ENCODE measurements around the gene HSBP1L1. TPM values are rescaled to one million over a fixed set of nuclear protein-coding genes. Genes with fewer than 3 reads are reported as not detected.

Gene HSBP1L1
- total RNA-seq, 2 experiments from 2014 or later, result 14.2 to 14.8 TPM

GRCh38 chr18:79973517-79973916 lies 9.1 kb downstream of the HSBP1L1 start:
- DNase-seq, result no peak
- CTCF ChIA-PET, result no interaction called here
- Mint-ChIP-seq H3K9me3 (no peaks in the 10 kb centered on the region), H3K4me1 (ENCODE audit: low read depth) (peaks cover 10% of the 10 kb centered on the region), H3K27ac (no peak overlapping the region), H3K4me3 (no peak overlapping the region), H3K36me3 (ENCODE audit: low read depth) (peaks cover 41% of the 10 kb centered on the region), H3K27me3 (ENCODE audit: low read depth) (no peaks in the 10 kb centered on the region)
- intact Hi-C loops (cut with micrococcal nuclease), result no loop called here

- no peak for DNase-seq
- intact Hi-C loops (cut with micrococcal nuclease), result no loop called here
- Mint-ChIP-seq H3K36me3 (ENCODE audit: low read depth) (peaks cover 42% of the 10 kb centered on the region), H3K27ac (no peak overlapping the region), H3K4me3 (no peak overlapping the region), H3K4me1 (ENCODE audit: low read depth) (peaks cover 10% of the 10 kb centered on the region), H3K27me3 (ENCODE audit: low read depth) (no peaks in the 10 kb centered on the region), H3K9me3 (no peaks in the 10 kb centered on the region)
- CTCF ChIA-PET, result interaction anchor here (2.3 kb wide), 1 partner anchor 11 kb away, joined by 10 read pairs; no protein-coding TSS in a partner anchor
Measured at GRCh38 chr18:79974025-79974654, 9.7 kb downstream of the HSBP1L1 start.

- CTCF ChIA-PET, result interaction anchor here (2.3 kb wide), 1 partner anchor 10 kb away, joined by 10 read pairs; no protein-coding TSS in a partner anchor
- no peak overlapping the region for H3K4me3 Mint-ChIP-seq
- peaks cover 44% of the 10 kb centered on the region for H3K36me3 Mint-ChIP-seq (ENCODE audit: low read depth)
- no peaks in the 10 kb centered on the region for H3K9me3 Mint-ChIP-seq
- intact Hi-C loops (cut with micrococcal nuclease), result no loop called here
- H3K4me1 Mint-ChIP-seq (ENCODE audit: low read depth), result peaks cover 15% of the 10 kb centered on the region
- no peaks in the 10 kb centered on the region for H3K27me3 Mint-ChIP-seq (ENCODE audit: low read depth)
- no peak for DNase-seq
- H3K27ac Mint-ChIP-seq, result no peak overlapping the region
Measured at GRCh38 chr18:79975043-79975442, 10.6 kb downstream of the HSBP1L1 start.

GRCh38 chr18:79975985-79976680 lies 11.7 kb downstream of the HSBP1L1 start:
- Mint-ChIP-seq H3K4me3 (no peak overlapping the region), H3K27ac (no peak overlapping the region), H3K27me3 (ENCODE audit: low read depth) (no peaks in the 10 kb centered on the region), H3K4me1 (ENCODE audit: low read depth) (peaks cover 24% of the 10 kb centered on the region), H3K9me3 (no peaks in the 10 kb centered on the region), H3K36me3 (ENCODE audit: low read depth) (peaks cover 43% of the 10 kb centered on the region)
- DNase-seq, result no peak
- intact Hi-C loops (cut with micrococcal nuclease), result no loop called here
- CTCF ChIA-PET, result interaction anchor here (2.3 kb wide), 1 partner anchor 9 kb away, joined by 10 read pairs; no protein-coding TSS in a partner anchor

- H3K36me3 Mint-ChIP-seq (ENCODE audit: low read depth), result peaks cover 29% of the 10 kb centered on the region
- H3K27me3 Mint-ChIP-seq (ENCODE audit: low read depth), result no peaks in the 10 kb centered on the region
- H3K9me3 Mint-ChIP-seq, result no peaks in the 10 kb centered on the region
- DNase-seq, result no peak
- intact Hi-C loops (cut with micrococcal nuclease), result no loop called here
- H3K4me1 Mint-ChIP-seq (ENCODE audit: low read depth), result peaks cover 56% of the 10 kb centered on the region
- H3K4me3 Mint-ChIP-seq, result no peak overlapping the region
- H3K27ac Mint-ChIP-seq, result peak overlapping the region; percentile 18
- CTCF ChIA-PET, result no interaction called here
Measured at GRCh38 chr18:79979843-79980242, 15.4 kb downstream of the HSBP1L1 start.

GRCh38 chr18:79980585-79980984 lies 16.1 kb downstream of the HSBP1L1 start:
- CTCF ChIA-PET, result no interaction called here
- intact Hi-C loops (cut with micrococcal nuclease), result no loop called here
- no peaks in the 10 kb centered on the region for H3K9me3 Mint-ChIP-seq
- peaks cover 63% of the 10 kb centered on the region for H3K4me1 Mint-ChIP-seq (ENCODE audit: low read depth)
- no peak overlapping the region for H3K27ac Mint-ChIP-seq
- no peaks in the 10 kb centered on the region for H3K27me3 Mint-ChIP-seq (ENCODE audit: low read depth)
- DNase-seq, result no peak
- H3K4me3 Mint-ChIP-seq, result no peak overlapping the region
- peaks cover 31% of the 10 kb centered on the region for H3K36me3 Mint-ChIP-seq (ENCODE audit: low read depth)

GRCh38 chr18:79982736-79983135 lies 18.3 kb downstream of the HSBP1L1 start:
- Mint-ChIP-seq H3K4me3 (peak overlapping the region; percentile 29), H3K9me3 (no peaks in the 10 kb centered on the region), H3K27me3 (ENCODE audit: low read depth) (no peaks in the 10 kb centered on the region), H3K4me1 (ENCODE audit: low read depth) (peaks cover 74% of the 10 kb centered on the region), H3K27ac (peak overlapping the region; percentile 71), H3K36me3 (ENCODE audit: low read depth) (peaks cover 35% of the 10 kb centered on the region)
- DNase-seq, result peak; percentile 62
- intact Hi-C loops (cut with micrococcal nuclease), result loop anchor here (2.0 kb wide), 1 partner anchor 172 kb away; no protein-coding TSS in a partner anchor
- CTCF ChIA-PET, result no interaction called here

- Mint-ChIP-seq H3K36me3 (ENCODE audit: low read depth) (peaks cover 31% of the 10 kb centered on the region), H3K4me3 (no peak overlapping the region), H3K27me3 (ENCODE audit: low read depth) (no peaks in the 10 kb centered on the region), H3K4me1 (ENCODE audit: low read depth) (peaks cover 69% of the 10 kb centered on the region), H3K9me3 (no peaks in the 10 kb centered on the region), H3K27ac (peak overlapping the region; percentile 71)
- intact Hi-C loops (cut with micrococcal nuclease), result loop anchor here (2.0 kb wide), 1 partner anchor 172 kb away; no protein-coding TSS in a partner anchor
- no peak for DNase-seq
- CTCF ChIA-PET, result no interaction called here
Measured at GRCh38 chr18:79983253-79983652, 18.8 kb downstream of the HSBP1L1 start.

- DNase-seq, result no peak
- Mint-ChIP-seq H3K27ac (peak overlapping the region; percentile 51), H3K9me3 (no peaks in the 10 kb centered on the region), H3K36me3 (ENCODE audit: low read depth) (peaks cover 31% of the 10 kb centered on the region), H3K27me3 (ENCODE audit: low read depth) (no peaks in the 10 kb centered on the region), H3K4me3 (peak overlapping the region; percentile 2), H3K4me1 (ENCODE audit: low read depth) (peaks cover 69% of the 10 kb centered on the region)
- CTCF ChIA-PET, result interaction anchor here (0.6 kb wide), 1 partner anchor 29 kb away, joined by 3 read pairs; no protein-coding TSS in a partner anchor
- intact Hi-C loops (cut with micrococcal nuclease), result loop anchor here (2.0 kb wide), 1 partner anchor 171 kb away; no protein-coding TSS in a partner anchor
Measured at GRCh38 chr18:79983793-79984192, 19.4 kb downstream of the HSBP1L1 start.

- Mint-ChIP-seq H3K4me3 (no peak overlapping the region), H3K27ac (no peak overlapping the region), H3K36me3 (ENCODE audit: low read depth) (peaks cover 24% of the 10 kb centered on the region), H3K27me3 (ENCODE audit: low read depth) (no peaks in the 10 kb centered on the region), H3K4me1 (ENCODE audit: low read depth) (peaks cover 62% of the 10 kb centered on the region), H3K9me3 (no peaks in the 10 kb centered on the region)
- CTCF ChIA-PET, result interaction anchor here (0.6 to 2.2 kb wide), 7 partner anchors 10 to 57 kb away, joined by 3 to 10 read pairs (median 3); partner anchors contain the start of gene HSBP1L1
- intact Hi-C loops (cut with micrococcal nuclease), result no loop called here
- no peak for DNase-seq
Measured at GRCh38 chr18:79985172-79985571, 20.7 kb downstream of the HSBP1L1 start.

GRCh38 chr18:79986726-79987125 lies 22.3 kb downstream of the HSBP1L1 start:
- peaks cover 52% of the 10 kb centered on the region for H3K4me1 Mint-ChIP-seq (ENCODE audit: low read depth)
- CTCF ChIA-PET, result interaction anchor here (0.6 to 1.5 kb wide), 3 partner anchors 12 to 123 kb away, joined by 3 to 4 read pairs (median 4); no protein-coding TSS in a partner anchor
- intact Hi-C loops (cut with micrococcal nuclease), result no loop called here
- H3K36me3 Mint-ChIP-seq (ENCODE audit: low read depth), result peaks cover 24% of the 10 kb centered on the region
- no peaks in the 10 kb centered on the region for H3K27me3 Mint-ChIP-seq (ENCODE audit: low read depth)
- peak overlapping the region; percentile 85 for H3K27ac Mint-ChIP-seq
- peak overlapping the region; percentile 85 for H3K4me3 Mint-ChIP-seq
- no peaks in the 10 kb centered on the region for H3K9me3 Mint-ChIP-seq
- no peak for DNase-seq

- Mint-ChIP-seq H3K27ac (peak overlapping the region; percentile 85), H3K27me3 (ENCODE audit: low read depth) (no peaks in the 10 kb centered on the region), H3K4me1 (ENCODE audit: low read depth) (peaks cover 43% of the 10 kb centered on the region), H3K9me3 (no peaks in the 10 kb centered on the region), H3K4me3 (peak overlapping the region; percentile 85), H3K36me3 (ENCODE audit: low read depth) (peaks cover 23% of the 10 kb centered on the region)
- no peak for DNase-seq
- CTCF ChIA-PET, result interaction anchor here (0.6 to 1.5 kb wide), 4 partner anchors 12 to 123 kb away, joined by 3 to 4 read pairs (median 4); no protein-coding TSS in a partner anchor
- intact Hi-C loops (cut with micrococcal nuclease), result no loop called here
Measured at GRCh38 chr18:79987566-79987965, 23.1 kb downstream of the HSBP1L1 start.
